Natural killer cell (primary cell): ENCODE results near the gene RMI1. TPM values are rescaled to one million over a fixed set of nuclear protein-coding genes. Genes with fewer than 3 reads are reported as not detected.

Source experiments
- ATAC-seq, 3 donors: fragments of 150-1000 bp in 2 of 3; fragments of 200-7000 bp in 1 of 3; cut with Tn5 transposase; 1 replicate in 1 of 3; 2 replicates in 2 of 3; pipeline ENCODE4 v1.10.0; 2021; ENCODE audit warnings: mild to moderate bottlenecking in 2 of 3, moderate library complexity in 2 of 3
- DNase-seq, 2 donors: peaks; one replicate each; pipeline versions ENCODE4 v3.0.0 to v3.0.0-alpha.2; 2013 to 2021; ENCODE audit warnings: mixed read lengths in 1 of 2
- H3K27ac ChIP-seq: one replicate; pipeline ENCODE4 v1.5.1; 2013; ENCODE audit warnings: mild to moderate bottlenecking, low read length
- H3K27me3 ChIP-seq: one replicate; pipeline ENCODE4 v1.6.1; 2013; ENCODE audit warnings: low read length; ENCODE audit not compliant: control insufficient read depth, insufficient read depth
- H3K36me3 ChIP-seq: one replicate; pipeline ENCODE4 v1.6.1; 2013; ENCODE audit warnings: low read length; ENCODE audit not compliant: control insufficient read depth, insufficient read depth
- H3K4me1 ChIP-seq: one replicate; pipeline ENCODE4 v1.6.1; 2013; ENCODE audit warnings: low read length; ENCODE audit not compliant: control insufficient read depth, insufficient read depth
- H3K4me3 ChIP-seq: one replicate; pipeline ENCODE4 v1.5.1; 2013; ENCODE audit warnings: low read length
- H3K9me3 ChIP-seq: one replicate; pipeline ENCODE4 v1.6.1; 2013; ENCODE audit warnings: low read length; ENCODE audit not compliant: control insufficient read depth, insufficient read depth
- H3K27ac Mint-ChIP-seq, 2 donors: one replicate each; pipeline ENCODE4 v1.8.0; 2022; ENCODE audit warnings: mild to moderate bottlenecking in 2 of 2, mixed read lengths in 2 of 2, moderate library complexity in 1 of 2
- H3K27me3 Mint-ChIP-seq, 2 donors: one replicate each; pipeline ENCODE4 v1.8.0; 2022; ENCODE audit warnings: low read depth in 2 of 2, mixed read lengths in 2 of 2
- H3K36me3 Mint-ChIP-seq: one replicate; pipeline ENCODE4 v1.8.0; 2022; ENCODE audit warnings: mixed read lengths
- H3K4me1 Mint-ChIP-seq, 2 donors: one replicate each; pipeline ENCODE4 v1.8.0; 2022; ENCODE audit warnings: mixed read lengths in 2 of 2
- H3K4me3 Mint-ChIP-seq: one replicate; pipeline ENCODE4 v1.8.0; 2022; ENCODE audit warnings: mild to moderate bottlenecking, moderate library complexity, mixed read lengths
- H3K9me3 Mint-ChIP-seq, 2 donors: one replicate each; pipeline ENCODE4 v1.8.0; 2022; ENCODE audit warnings: mixed read lengths in 2 of 2
- CTCF ChIP-seq: fragments of 200-600 bp; IDR thresholded peaks from one replicate; pipeline ENCODE4 v1.8.0; 2022; ENCODE audit warnings: antibody characterized with exemption
- WGBS: methylation state at CpG from one replicate; pipeline ENCODE4 v1.1.7; 2013; ENCODE audit warnings: missing lambda C conversion rate; ENCODE audit not compliant: insufficient coverage; 5-methylcytosine and 5-hydroxymethylcytosine counted together
- intact Hi-C: fragments of 100-400 bp; cut with micrococcal nuclease; formaldehyde crosslinking; loops from one replicate; pipeline ENCODE4 v1.14.2; 2022
- total RNA-seq, 4 donors: library from RNA; stranded (reverse); fragments of 120-200 nt in 1 of 4; gene quantifications; one replicate each; pipeline versions ENCODE4 v1.2.3 to v1.2.4, GENCODE V29; 2013 to 2022

RMI1 gene
- total RNA-seq, 3 donors from 2014 or later (not counting 1 experiment from before 2014, with no cell fraction given): 2.8 to 5.4 (median 3.0) TPM

DNA sequence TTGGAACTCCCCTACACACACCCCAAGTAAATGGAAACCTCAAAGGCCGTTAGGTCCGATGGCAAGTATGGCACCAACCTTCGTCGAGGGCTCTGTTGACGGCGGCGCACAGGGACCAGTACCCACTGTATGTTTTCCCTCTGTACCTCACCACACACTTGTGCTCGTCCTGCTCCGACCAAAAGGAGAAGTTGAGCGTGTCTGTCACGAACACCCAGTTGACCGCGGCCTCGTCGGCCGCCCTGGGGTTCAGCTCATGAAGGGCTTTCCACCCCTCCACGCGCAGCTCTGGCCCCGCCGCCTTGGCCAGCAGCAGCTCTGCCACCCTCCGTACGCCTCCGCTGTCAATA lies 24.5 kb upstream of the RMI1 start:
- H3K9me3 Mint-ChIP-seq: no peaks in the 10 kb centered on the region
- ATAC-seq (peak; percentile 59 to 81 (median 66)), DNase-seq (peak; percentile 21 to 52)
- peaks cover 13 to 22% of the 10 kb centered on the region in 2 donors for H3K4me1 Mint-ChIP-seq
- H3K4me1 ChIP-seq: peaks cover 21% of the 10 kb centered on the region
- under 1% methylated on average over 23 of the region's 23 CpGs for WGBS
- H3K36me3 ChIP-seq: peaks cover 3% of the 10 kb centered on the region
- peak overlapping the region; percentile 97 for H3K4me3 Mint-ChIP-seq
- no peaks in the 10 kb centered on the region for H3K27me3 Mint-ChIP-seq
- peak overlapping the region; percentile 93 for H3K4me3 ChIP-seq
- no peaks in the 10 kb centered on the region for H3K9me3 ChIP-seq
- peak overlapping the region; percentile 92 to 98 for H3K27ac Mint-ChIP-seq
- no peak for TF ChIP-seq CTCF
- intact Hi-C loops: no loop called here
- H3K27me3 ChIP-seq: no peaks in the 10 kb centered on the region
- no peaks in the 10 kb centered on the region for H3K36me3 Mint-ChIP-seq
- peak overlapping the region; percentile 86 for H3K27ac ChIP-seq

DNA sequence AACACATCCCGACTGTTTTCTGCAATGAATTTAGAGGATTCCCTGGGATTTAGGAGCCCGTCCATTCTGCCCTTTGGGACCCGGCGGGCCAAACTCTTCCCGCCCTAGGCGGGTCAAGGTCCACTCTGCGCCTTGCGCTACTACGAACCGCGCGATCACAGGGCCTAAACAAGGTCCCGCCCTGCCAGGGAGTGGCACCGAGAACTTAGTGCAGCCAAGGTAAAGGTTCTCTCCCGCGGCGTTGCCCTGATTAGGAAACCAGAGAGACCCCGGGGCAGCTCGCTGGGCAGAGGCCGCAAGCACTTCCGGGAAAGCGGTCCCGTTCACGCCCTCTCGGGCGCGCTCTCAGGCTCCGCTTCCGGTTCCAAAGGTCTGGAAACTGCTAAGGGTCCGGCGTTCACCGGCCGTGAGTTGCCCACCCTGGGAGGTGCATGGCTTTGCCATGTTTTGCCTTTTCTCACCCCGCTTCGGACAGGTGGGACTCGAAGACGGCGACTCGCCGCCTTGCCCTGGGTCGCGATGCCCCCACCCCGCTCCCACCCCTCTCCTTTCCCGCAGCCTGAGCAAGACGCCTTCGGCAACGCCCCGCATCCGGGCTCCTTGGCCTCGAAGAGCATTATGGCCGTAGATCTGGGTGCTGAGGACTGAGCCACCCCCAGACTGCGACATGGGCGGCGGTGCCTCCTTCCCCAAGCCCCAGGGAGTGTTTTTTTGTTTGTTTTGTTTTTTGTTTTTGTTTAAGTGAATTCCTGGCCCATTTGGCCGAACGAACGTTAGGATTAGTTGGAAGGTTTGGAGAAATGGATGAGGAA lies 24.0 kb upstream of the RMI1 start:
- Mint-ChIP-seq H3K27ac (peak overlapping the region; percentile 92 to 98), H3K9me3 (no peaks in the 10 kb centered on the region), H3K4me3 (peak overlapping the region; percentile 97), H3K27me3 (no peaks in the 10 kb centered on the region), H3K36me3 (no peaks in the 10 kb centered on the region), H3K4me1 (peaks cover 13 to 22% of the 10 kb centered on the region in 2 donors)
- Histone ChIP-seq H3K4me1 (peaks cover 21% of the 10 kb centered on the region), H3K4me3 (peak overlapping the region; percentile 93), H3K36me3 (peaks cover 3% of the 10 kb centered on the region), H3K27me3 (no peaks in the 10 kb centered on the region), H3K9me3 (no peaks in the 10 kb centered on the region), H3K27ac (peak overlapping the region; percentile 86)
- peak; percentile 72 to 82 (median 79) for ATAC-seq
- no peak for TF ChIP-seq CTCF
- intact Hi-C loops: no loop called here
- 6% methylated on average over 57 of the region's 57 CpGs for WGBS
- DNase-seq: peak; percentile 59 to 75

DNA sequence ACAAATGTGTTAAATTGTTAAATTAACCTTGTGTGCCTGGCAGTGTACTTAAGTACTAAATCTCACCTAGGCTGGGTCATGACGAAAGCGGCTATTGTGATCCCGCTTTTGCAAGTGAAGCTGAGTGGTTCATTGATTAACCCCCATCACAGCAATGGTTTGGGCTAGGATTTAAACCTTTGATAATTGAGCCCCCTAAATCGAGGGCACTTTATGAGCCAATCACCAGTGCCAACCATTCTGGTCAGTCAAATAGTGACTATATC lies 23.4 kb upstream of the RMI1 start:
- H3K4me1 ChIP-seq: peaks cover 21% of the 10 kb centered on the region
- TF ChIP-seq CTCF: no peak
- Mint-ChIP-seq H3K4me3 (peak overlapping the region; percentile 97), H3K4me1 (peaks cover 13 to 22% of the 10 kb centered on the region in 2 donors), H3K9me3 (no peaks in the 10 kb centered on the region), H3K27ac (peak overlapping the region; percentile 92 to 98), H3K27me3 (no peaks in the 10 kb centered on the region), H3K36me3 (no peaks in the 10 kb centered on the region)
- WGBS: 94% methylated on average over 4 of the region's 4 CpGs
- H3K27me3 ChIP-seq: no peaks in the 10 kb centered on the region
- intact Hi-C loops: no loop called here
- H3K4me3 ChIP-seq: peak overlapping the region; percentile 93
- H3K27ac ChIP-seq: peak overlapping the region; percentile 86
- no peaks in the 10 kb centered on the region for H3K9me3 ChIP-seq
- ATAC-seq (no peak), DNase-seq (peak in 1 of 2 donors; percentile 35)
- no peaks in the 10 kb centered on the region for H3K36me3 ChIP-seq

- Histone ChIP-seq H3K27ac (no peak overlapping the region), H3K4me3 (no peak overlapping the region), H3K36me3 (no peaks in the 10 kb centered on the region), H3K27me3 (no peaks in the 10 kb centered on the region), H3K9me3 (no peaks in the 10 kb centered on the region), H3K4me1 (peaks cover 21% of the 10 kb centered on the region)
- no peak for TF ChIP-seq CTCF
- DNase-seq: no peak
- 89% methylated on average over 4 of the region's 4 CpGs for WGBS
- no peak overlapping the region for H3K4me3 Mint-ChIP-seq
- intact Hi-C loops: no loop called here
- H3K4me1 Mint-ChIP-seq: peaks cover 13 to 22% of the 10 kb centered on the region in 2 donors
- ATAC-seq: no peak
- no peaks in the 10 kb centered on the region for H3K27me3 Mint-ChIP-seq
- no peaks in the 10 kb centered on the region for H3K36me3 Mint-ChIP-seq
- no peaks in the 10 kb centered on the region for H3K9me3 Mint-ChIP-seq
- H3K27ac Mint-ChIP-seq: no peak overlapping the region
Measured at GRCh38 chr9:83959061-83959460, 21.5 kb upstream of the RMI1 start.
